Omental fat pad (tissue), 4 donors: ENCODE measurements around the gene POLR3K. TPM values are rescaled to one million over a fixed set of nuclear protein-coding genes. Genes with fewer than 3 reads are reported as not detected.

Experiments used
- ATAC-seq: fragments of 150-250 bp; one replicate; pipeline ENCODE4 v1.9.1; 2016; ENCODE audit warnings: mild to moderate bottlenecking, moderate library complexity; ENCODE audit not compliant: low FRiP score
- DNase-seq: peaks from one replicate; pipeline ENCODE4 v3.0.0-alpha.2; 2019; ENCODE audit warnings: low spot score
- CTCF ChIP-seq, 3 donors: fragments of 450-650 bp; IDR thresholded peaks; one replicate each; pipeline ENCODE4 v1.5.1; 2016 to 2017; ENCODE audit warnings: antibody characterized with exemption in 3 of 3, mild to moderate bottlenecking in 3 of 3, moderate library complexity in 2 of 3
- total RNA-seq, 4 donors: library from RNA; depleted of rRNA; stranded (reverse); fragments of >200 nt; gene quantifications; one replicate each; pipeline ENCODE4 v1.1.0, GENCODE V29; 2016

Gene POLR3K
- total RNA-seq = 1 to 10 TPM; 3.4 to 6.3 (median 4.1) TPM

GRCh38 chr16:53346-54236 lies at the start of gene POLR3K, which contains the start of gene SNRNP25:
Gene POLR3K, minus strand, starts transcription at chr16:53608. Its CDS starts 22 bp downstream, at chr16:53586.
Gene SNRNP25, plus strand, starts transcription at chr16:53828. Its CDS starts 189 bp downstream, at chr16:54017.
- no peak for TF ChIP-seq CTCF (IDR thresholded peaks at IDR 0.05)
- DNase-seq (peak; percentile 98), ATAC-seq (peak; percentile 99)

- no peak for TF ChIP-seq CTCF (IDR thresholded peaks at IDR 0.05)
- DNase-seq = no peak
- ATAC-seq = no peak
These were observed 48.9 kb upstream of the POLR3K start for GRCh38 chr16:102060-102855.

- no peak for TF ChIP-seq CTCF (IDR thresholded peaks at IDR 0.05)
- ATAC-seq (no peak), DNase-seq (no peak)
These were observed 48.2 kb upstream of the POLR3K start for GRCh38 chr16:101586-101985.

- DNase-seq (no peak), ATAC-seq (no peak)
- no peak for TF ChIP-seq CTCF (IDR thresholded peaks at IDR 0.05)
These were observed 47.6 kb upstream of the POLR3K start for GRCh38 chr16:100989-101388.

- ATAC-seq = no peak
- TF ChIP-seq CTCF (IDR thresholded peaks at IDR 0.05) = no peak
- no peak for DNase-seq
These were observed 44.4 kb upstream of the POLR3K start for GRCh38 chr16:97822-98221.

- DNase-seq = peak; percentile 86
- peak; percentile 87 for ATAC-seq
- peak in 2 of 3 donors; percentile 77 to 99 for TF ChIP-seq CTCF (IDR thresholded peaks at IDR 0.05)
These were observed 43.5 kb upstream of the POLR3K start for GRCh38 chr16:96935-97381.
